ENCODE data around the gene ZBTB7C. TPM values are rescaled to one million over a fixed set of nuclear protein-coding genes. Genes with fewer than 3 reads are reported as not detected.
A peak's percentile ranks its signal among the peaks of the same experiment; 100 is the strongest.

ZBTB7C gene
- total RNA-seq, 3 donors from 2014 or later: 5.6 to 26.5 (median 6.1) TPM

DNA sequence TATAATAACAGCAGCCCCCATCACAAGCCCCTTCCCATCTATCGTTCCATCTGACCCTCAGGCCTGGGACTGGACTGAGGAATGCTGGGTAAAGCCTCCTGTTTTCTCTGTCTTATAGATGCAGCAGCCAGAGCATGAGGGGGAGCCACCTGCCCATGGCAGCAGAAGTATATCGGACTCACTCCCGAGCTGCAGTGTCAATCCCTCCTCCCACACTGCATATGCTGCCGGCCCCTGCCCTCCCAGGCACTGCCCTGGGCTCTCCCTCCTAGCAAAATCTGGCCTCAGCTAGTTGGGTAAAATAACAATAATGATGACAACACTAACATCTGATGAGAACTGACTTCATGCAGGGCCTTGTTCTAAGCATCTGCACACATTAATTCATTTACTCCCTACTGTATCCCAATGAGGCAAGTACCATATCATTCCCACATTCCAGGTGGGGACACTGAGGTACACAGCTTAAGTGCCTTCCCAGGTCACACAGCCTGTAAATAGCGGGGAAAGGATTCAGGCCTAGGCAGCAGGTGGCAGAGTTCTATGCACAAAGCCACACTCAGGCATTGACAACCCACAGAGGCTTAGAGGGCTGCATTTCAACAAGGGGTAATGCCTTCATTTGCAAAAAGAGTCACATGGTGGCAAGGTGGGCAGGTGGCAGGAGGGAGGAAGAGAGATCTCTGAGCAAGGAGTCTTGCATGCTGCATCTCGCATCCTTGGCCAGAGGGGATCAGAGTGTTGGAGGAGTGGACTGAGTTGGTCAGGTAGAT is 190.0 kb downstream of the ZBTB7C start:
- no peak overlapping the region for H3K4me3 ChIP-seq
- intact Hi-C loops (cut with DNase I; ENCODE audit: low total_unique reads): no loop called here
- no peaks in the 10 kb centered on the region for H3K36me3 ChIP-seq
- peaks cover 0 to 3% of the 10 kb centered on the region in 2 donors for H3K4me1 ChIP-seq
- no peaks in the 10 kb centered on the region for H3K9me3 ChIP-seq
- no peaks in the 10 kb centered on the region for H3K27me3 ChIP-seq
- TF ChIP-seq POLR2A (IDR thresholded peaks at IDR 0.05) (no peak), POLR2AphosphoS5 (IDR thresholded peaks at IDR 0.05) (no peak)
- TF ChIP-seq, protein P1, sequence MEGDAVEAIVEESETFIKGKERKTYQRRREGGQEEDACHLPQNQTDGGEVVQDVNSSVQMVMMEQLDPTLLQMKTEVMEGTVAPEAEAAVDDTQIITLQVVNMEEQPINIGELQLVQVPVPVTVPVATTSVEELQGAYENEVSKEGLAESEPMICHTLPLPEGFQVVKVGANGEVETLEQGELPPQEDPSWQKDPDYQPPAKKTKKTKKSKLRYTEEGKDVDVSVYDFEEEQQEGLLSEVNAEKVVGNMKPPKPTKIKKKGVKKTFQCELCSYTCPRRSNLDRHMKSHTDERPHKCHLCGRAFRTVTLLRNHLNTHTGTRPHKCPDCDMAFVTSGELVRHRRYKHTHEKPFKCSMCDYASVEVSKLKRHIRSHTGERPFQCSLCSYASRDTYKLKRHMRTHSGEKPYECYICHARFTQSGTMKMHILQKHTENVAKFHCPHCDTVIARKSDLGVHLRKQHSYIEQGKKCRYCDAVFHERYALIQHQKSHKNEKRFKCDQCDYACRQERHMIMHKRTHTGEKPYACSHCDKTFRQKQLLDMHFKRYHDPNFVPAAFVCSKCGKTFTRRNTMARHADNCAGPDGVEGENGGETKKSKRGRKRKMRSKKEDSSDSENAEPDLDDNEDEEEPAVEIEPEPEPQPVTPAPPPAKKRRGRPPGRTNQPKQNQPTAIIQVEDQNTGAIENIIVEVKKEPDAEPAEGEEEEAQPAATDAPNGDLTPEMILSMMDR (IDR thresholded peaks at IDR 0.05): no peak
- no peak for DNase-seq (ENCODE audit: low spot score in 2 of 2)
- H3K27ac ChIP-seq: no peak overlapping the region

- H3K36me3 ChIP-seq: no peaks in the 10 kb centered on the region
- intact Hi-C loops (cut with DNase I; ENCODE audit: low total_unique reads): no loop called here
- H3K9me3 ChIP-seq: no peaks in the 10 kb centered on the region
- no peak for DNase-seq (ENCODE audit: low spot score in 2 of 2)
- no peak overlapping the region for H3K4me3 ChIP-seq
- no peaks in the 10 kb centered on the region for H3K27me3 ChIP-seq
- H3K27ac ChIP-seq: no peak overlapping the region
- TF ChIP-seq POLR2A (IDR thresholded peaks at IDR 0.05) (no peak), POLR2AphosphoS5 (IDR thresholded peaks at IDR 0.05) (no peak)
- TF ChIP-seq, protein P1 (IDR thresholded peaks at IDR 0.05): no peak
- peaks cover 0 to 3% of the 10 kb centered on the region in 2 donors for H3K4me1 ChIP-seq
Measured at GRCh38 chr18:48218285-48219022, 190.7 kb downstream of the ZBTB7C start.

GRCh38 chr18:48217258-48218250 is 191.6 kb downstream of the ZBTB7C start:
- intact Hi-C loops (cut with DNase I; ENCODE audit: low total_unique reads): no loop called here
- peak overlapping the region in 1 of 2 donors; percentile 25 for H3K27ac ChIP-seq
- H3K36me3 ChIP-seq: no peaks in the 10 kb centered on the region
- no peak overlapping the region for H3K4me3 ChIP-seq
- DNase-seq (ENCODE audit: low spot score in 2 of 2): no peak
- TF ChIP-seq, protein P1 (IDR thresholded peaks at IDR 0.05): no peak
- TF ChIP-seq POLR2AphosphoS5 (IDR thresholded peaks at IDR 0.05) (no peak), POLR2A (IDR thresholded peaks at IDR 0.05) (no peak)
- peaks cover 0 to under 1% of the 10 kb centered on the region in 2 donors for H3K4me1 ChIP-seq
- no peaks in the 10 kb centered on the region for H3K9me3 ChIP-seq
- H3K27me3 ChIP-seq: no peaks in the 10 kb centered on the region

DNA sequence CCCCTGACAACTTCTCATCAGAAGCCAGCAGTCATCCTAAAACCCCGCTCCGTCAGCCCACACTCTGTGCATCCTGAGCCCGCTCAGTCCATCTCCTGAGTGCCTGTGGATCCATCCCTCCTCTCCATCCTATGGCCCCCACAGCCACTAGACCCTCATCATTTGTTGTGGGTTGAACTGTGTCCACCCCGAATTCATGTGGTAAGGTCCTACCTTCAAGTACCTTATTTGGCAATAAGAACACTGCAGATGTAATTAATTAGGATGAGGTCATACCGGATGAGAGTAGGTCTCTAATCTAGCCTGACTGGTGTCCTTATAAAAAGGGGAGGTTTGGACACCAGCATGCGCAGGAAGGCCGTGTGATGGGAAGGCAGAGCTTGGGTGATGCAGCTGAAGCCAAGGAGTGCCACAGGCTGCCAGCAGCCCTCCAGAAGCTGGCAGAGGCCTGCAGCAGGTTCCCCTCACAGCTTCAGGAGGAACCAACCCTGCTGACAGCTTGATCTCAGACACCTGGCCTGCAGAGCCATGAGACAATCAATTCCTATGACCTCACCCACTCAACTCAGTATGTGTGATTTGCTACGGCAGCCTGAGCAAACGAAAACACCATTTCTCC is 192.4 kb downstream of the ZBTB7C start:
- Histone ChIP-seq H3K36me3 (no peaks in the 10 kb centered on the region), H3K4me1 (no peaks in the 10 kb centered on the region), H3K27ac (peak overlapping the region; percentile 8 to 32), H3K4me3 (no peak overlapping the region), H3K9me3 (no peaks in the 10 kb centered on the region), H3K27me3 (no peaks in the 10 kb centered on the region)
- intact Hi-C loops (cut with DNase I; ENCODE audit: low total_unique reads): no loop called here
- TF ChIP-seq POLR2A (IDR thresholded peaks at IDR 0.05): no peak
- TF ChIP-seq POLR2AphosphoS5 (IDR thresholded peaks at IDR 0.05): no peak
- TF ChIP-seq, protein P1 (IDR thresholded peaks at IDR 0.05): no peak
- no peak for DNase-seq (ENCODE audit: low spot score in 2 of 2)
